IPS-15b (cell line): ENCODE results near the gene CTU1.

Source experiments
- H3K27me3 ChIP-seq: one replicate; pipeline ENCODE4 v1.6.1; 2013; ENCODE audit warnings: low read length; ENCODE audit not compliant: control insufficient read depth, insufficient read depth
- H3K36me3 ChIP-seq: one replicate; pipeline ENCODE4 v1.6.1; 2013; ENCODE audit warnings: low read length; ENCODE audit not compliant: control insufficient read depth, insufficient read depth
- H3K4me1 ChIP-seq: one replicate; pipeline ENCODE4 v1.6.1; 2013; ENCODE audit warnings: mild to moderate bottlenecking, low read length; ENCODE audit not compliant: control insufficient read depth, insufficient read depth
- H3K4me3 ChIP-seq: one replicate; pipeline ENCODE4 v1.5.1; 2013; ENCODE audit warnings: low read depth, low read length
- H3K9ac ChIP-seq: one replicate; pipeline ENCODE4 v1.6.1; 2013; ENCODE audit warnings: low read depth, mild to moderate bottlenecking, low read length
- H3K9me3 ChIP-seq: one replicate; pipeline ENCODE4 v1.6.1; 2013; ENCODE audit warnings: mild to moderate bottlenecking, low read length; ENCODE audit not compliant: control insufficient read depth, insufficient read depth

CTU1 gene

GRCh38 chr19:51071095-51071405 is 37.2 kb downstream of the CTU1 start:
- no peaks in the 10 kb centered on the region for H3K9me3 ChIP-seq
- no peak overlapping the region for H3K9ac ChIP-seq
- peaks cover 2% of the 10 kb centered on the region for H3K27me3 ChIP-seq
- H3K4me1 ChIP-seq: peaks cover 2% of the 10 kb centered on the region
- no peak overlapping the region for H3K4me3 ChIP-seq
- no peaks in the 10 kb centered on the region for H3K36me3 ChIP-seq

DNA sequence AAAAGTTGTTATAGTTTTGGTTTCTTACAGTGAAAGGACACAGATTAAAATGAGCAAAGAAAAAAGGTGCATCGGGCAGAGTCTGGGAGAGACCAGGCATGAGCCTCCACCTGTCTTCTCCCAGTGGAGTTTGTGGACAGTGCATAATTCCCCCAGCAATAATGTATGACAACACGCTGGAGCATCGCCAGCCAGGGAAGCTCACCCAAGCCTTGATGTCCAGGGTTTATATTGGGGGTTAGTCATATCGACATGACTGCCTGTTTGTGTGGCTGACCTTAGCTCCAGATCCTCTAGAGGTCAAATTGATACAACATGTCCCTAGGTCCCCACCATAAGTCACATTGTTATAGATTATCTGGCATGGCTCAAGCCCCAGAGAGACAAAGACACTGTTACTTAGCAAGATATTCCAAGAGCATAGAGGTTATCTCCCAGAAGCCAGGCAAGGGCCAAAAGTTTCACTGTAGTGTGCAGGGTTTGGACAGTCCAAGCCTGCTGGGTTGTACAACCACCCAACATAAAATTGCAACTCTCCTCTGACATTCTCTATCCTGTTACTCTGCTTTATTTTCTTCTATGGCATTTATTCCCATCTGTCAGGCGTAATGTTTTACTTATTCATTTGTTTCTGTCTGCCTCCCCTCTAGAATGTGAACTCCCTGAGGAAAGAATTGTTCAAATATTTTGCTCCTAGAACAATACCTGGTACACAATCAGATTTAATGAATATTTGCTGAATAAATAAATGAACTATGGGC is 37.7 kb downstream of the CTU1 start:
- Histone ChIP-seq H3K4me3 (no peak overlapping the region), H3K9ac (no peak overlapping the region), H3K9me3 (no peaks in the 10 kb centered on the region), H3K4me1 (peaks cover 5% of the 10 kb centered on the region), H3K36me3 (no peaks in the 10 kb centered on the region), H3K27me3 (peaks cover 2% of the 10 kb centered on the region)

DNA sequence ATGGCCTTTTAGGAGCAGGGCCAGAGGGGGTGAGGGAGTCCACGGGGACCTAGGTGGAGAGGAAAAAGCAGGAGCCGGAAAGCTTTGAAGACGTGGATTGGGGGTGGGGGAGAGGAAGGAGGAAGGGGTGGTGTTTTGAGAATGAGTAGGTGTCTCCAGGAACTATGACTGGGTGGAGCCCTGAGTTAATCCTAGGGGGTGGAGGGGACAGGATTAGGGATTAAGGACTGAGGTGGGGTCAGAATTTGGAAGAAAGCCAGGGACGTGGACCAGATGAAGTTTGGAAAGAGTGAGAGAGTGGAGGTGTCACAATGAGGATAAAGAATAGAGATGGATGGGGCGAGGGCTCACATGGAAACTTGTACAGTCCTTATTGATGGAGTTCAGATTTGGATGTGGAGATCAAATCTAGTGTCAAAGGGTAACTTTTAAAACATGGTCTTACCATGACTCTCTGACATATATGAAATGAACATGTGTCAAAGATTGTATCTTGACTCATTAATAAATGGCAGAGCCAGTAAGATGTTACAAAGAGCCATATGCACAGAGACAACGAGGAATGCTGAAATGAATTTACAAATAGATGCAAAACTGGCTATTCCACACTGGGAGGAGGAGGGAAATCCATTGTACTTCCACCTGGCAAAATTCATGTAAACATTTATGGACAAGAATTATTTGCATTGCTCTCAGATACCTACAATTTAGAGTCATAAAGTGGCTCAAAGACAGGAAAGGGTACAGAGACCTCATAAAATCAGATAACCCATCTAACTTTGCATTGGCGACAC is 41.6 kb downstream of the CTU1 start:
- Histone ChIP-seq H3K4me3 (no peak overlapping the region), H3K36me3 (no peaks in the 10 kb centered on the region), H3K9me3 (no peaks in the 10 kb centered on the region), H3K4me1 (peaks cover 5% of the 10 kb centered on the region), H3K27me3 (peaks cover 2% of the 10 kb centered on the region), H3K9ac (no peak overlapping the region)

- Histone ChIP-seq H3K9me3 (no peaks in the 10 kb centered on the region), H3K4me1 (peaks cover 5% of the 10 kb centered on the region), H3K27me3 (peaks cover 2% of the 10 kb centered on the region), H3K4me3 (peak overlapping the region; percentile 82), H3K36me3 (no peaks in the 10 kb centered on the region), H3K9ac (no peak overlapping the region)
These were observed 42.8 kb downstream of the CTU1 start for GRCh38 chr19:51065221-51065960.

DNA sequence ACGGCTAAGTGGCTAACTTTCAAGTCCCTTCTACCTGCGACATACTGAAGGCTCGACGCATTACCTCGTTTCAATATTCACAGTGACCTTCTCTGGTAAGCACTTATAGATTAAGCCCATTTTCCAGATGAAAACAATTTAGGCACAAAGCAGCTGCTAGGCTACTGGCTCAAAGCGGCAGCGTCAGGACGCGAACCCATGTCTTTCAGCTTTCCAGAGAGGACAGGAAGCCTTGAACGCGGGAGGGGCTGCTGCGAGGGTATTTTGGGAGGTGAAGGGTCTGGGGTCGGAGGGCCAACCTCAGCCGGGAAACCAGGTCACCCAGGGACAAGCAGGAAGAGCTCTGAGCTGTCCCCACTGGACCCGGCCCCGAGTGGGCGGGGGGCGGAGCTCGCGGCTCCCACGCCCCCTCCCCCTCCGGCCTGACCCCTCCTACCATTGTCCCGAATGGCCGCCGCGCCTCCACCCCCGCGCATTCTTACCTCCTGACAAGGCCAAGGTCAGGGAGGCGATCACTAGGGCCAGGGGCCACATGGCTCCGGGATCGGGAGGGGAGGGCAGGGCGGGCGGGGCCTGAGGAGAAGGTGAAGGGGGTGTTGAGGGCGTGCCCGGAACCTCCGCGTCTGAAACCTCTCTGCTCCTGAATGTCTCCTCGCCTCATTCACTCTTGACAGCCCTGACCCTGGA is 43.5 kb downstream of the CTU1 start, which contains the start of gene KLK13:
Gene KLK13, minus strand, starts transcription at position 559 of the 687 bp plus-strand sequence. Its CDS starts 25 bp downstream, at position 534.
- peaks cover 5% of the 10 kb centered on the region for H3K4me1 ChIP-seq
- peaks cover 2% of the 10 kb centered on the region for H3K27me3 ChIP-seq
- no peak within 1 kb of the TSS for H3K9ac ChIP-seq
- H3K36me3 ChIP-seq: no peaks in the 10 kb centered on the region
- peak within 1 kb of the TSS; percentile 82 for H3K4me3 ChIP-seq
- no peaks in the 10 kb centered on the region for H3K9me3 ChIP-seq

DNA sequence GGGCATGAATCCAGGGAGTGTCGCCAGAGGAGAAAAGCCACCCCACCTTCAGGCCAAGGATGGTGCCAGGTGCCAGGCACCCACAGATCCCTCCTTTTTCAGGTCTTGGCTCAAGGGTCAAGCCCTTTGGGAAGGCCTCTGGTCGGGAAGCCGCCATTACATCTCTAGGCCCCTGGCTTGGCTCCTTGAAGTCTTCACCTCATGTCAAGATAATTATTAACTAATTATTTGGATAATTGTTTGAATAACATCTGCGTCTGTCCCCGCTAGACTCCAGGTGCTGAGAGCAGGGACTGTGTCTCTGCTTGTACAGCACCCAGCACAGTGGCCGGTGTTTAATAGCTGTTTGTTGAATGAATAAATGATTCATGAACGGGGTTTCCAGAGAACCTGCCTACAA is 44.5 kb downstream of the CTU1 start:
- Histone ChIP-seq H3K9ac (no peak overlapping the region), H3K27me3 (no peaks in the 10 kb centered on the region), H3K36me3 (no peaks in the 10 kb centered on the region), H3K4me1 (peaks cover 5% of the 10 kb centered on the region), H3K4me3 (no peak overlapping the region), H3K9me3 (no peaks in the 10 kb centered on the region)

GRCh38 chr19:51060973-51061372 is 47.2 kb downstream of the CTU1 start:
- H3K36me3 ChIP-seq: no peaks in the 10 kb centered on the region
- H3K4me1 ChIP-seq: peaks cover 3% of the 10 kb centered on the region
- H3K27me3 ChIP-seq: no peaks in the 10 kb centered on the region
- H3K9me3 ChIP-seq: no peaks in the 10 kb centered on the region
- no peak overlapping the region for H3K4me3 ChIP-seq
- no peak overlapping the region for H3K9ac ChIP-seq

DNA sequence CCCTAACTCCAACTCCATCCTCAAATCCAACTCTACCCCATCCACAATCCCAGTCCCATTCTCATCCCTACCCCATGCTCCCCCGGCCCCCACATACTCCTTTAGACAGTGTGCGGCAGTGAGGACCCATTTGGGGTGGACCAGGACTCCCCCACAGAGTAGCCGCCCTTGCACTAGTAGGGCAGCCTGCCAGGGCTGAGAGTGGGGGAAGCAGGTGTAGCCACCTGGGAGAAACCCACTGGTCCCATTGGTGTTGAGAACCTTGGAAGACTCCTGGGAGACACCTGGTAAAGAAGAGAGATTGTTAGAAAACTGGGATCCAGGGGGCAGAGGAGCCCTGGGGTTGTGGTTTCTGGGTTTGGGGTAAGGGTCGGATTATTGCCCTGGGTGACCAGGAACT is 47.9 kb downstream of the CTU1 start:
- Histone ChIP-seq H3K27me3 (no peaks in the 10 kb centered on the region), H3K36me3 (no peaks in the 10 kb centered on the region), H3K9me3 (no peaks in the 10 kb centered on the region), H3K9ac (no peak overlapping the region), H3K4me3 (no peak overlapping the region), H3K4me1 (no peaks in the 10 kb centered on the region)

DNA sequence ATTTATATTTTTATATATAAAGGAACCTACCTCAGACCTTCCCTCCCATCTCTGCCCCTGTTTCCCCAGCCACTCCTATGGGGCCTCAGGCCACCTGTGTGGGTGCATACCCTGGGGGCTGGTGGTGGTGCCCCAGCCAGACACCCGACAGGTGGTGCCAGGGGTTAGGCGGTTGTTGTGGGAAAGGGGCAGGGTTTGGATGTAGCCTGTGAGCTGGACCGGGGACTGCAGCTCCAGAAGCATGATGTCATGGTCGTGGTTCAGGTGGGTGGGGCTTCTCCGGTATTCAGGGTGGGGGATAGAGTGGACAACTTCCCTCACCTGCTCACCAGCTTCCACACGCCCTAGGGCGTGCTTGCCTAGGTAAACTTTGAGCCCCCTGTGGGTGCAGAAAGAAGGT is 48.5 kb downstream of the CTU1 start:
- no peaks in the 10 kb centered on the region for H3K36me3 ChIP-seq
- H3K4me3 ChIP-seq: no peak overlapping the region
- H3K27me3 ChIP-seq: no peaks in the 10 kb centered on the region
- H3K4me1 ChIP-seq: no peaks in the 10 kb centered on the region
- no peaks in the 10 kb centered on the region for H3K9me3 ChIP-seq
- H3K9ac ChIP-seq: no peak overlapping the region

- Histone ChIP-seq H3K9me3 (no peaks in the 10 kb centered on the region), H3K27me3 (no peaks in the 10 kb centered on the region), H3K9ac (no peak overlapping the region), H3K4me3 (no peak overlapping the region), H3K4me1 (peaks cover 2% of the 10 kb centered on the region), H3K36me3 (no peaks in the 10 kb centered on the region)
These were observed 52.3 kb downstream of the CTU1 start for GRCh38 chr19:51055866-51056265.
